OCI-LY7 (cell line): Measurements from ENCODE around the gene C4orf51. TPM values are rescaled to one million over a fixed set of nuclear protein-coding genes. Genes with fewer than 3 reads are reported as not detected.

Experiments used
- BruUV-seq: library from RNA; stranded (reverse); fragments of 400-500 nt; replicated peaks from 2 replicates; lab custom pipeline; 2021; lab: Mats Ljungman, UMichigan
- CTCF ChIA-PET: fragments of 300-600 bp; sonication (Branson Sonifier 250); formaldehyde crosslinking; loops from one replicate; lab custom pipeline; 2022; ENCODE audit warnings: antibody characterized with exemption; ENCODE audit not compliant: unreplicated experiment; lab: Charles Lee
- POLR2A ChIA-PET: fragments of 300-600 bp; sonication (Branson Sonifier 250); formaldehyde crosslinking; loops from one replicate; lab custom pipeline; 2022; ENCODE audit warnings: antibody characterized with exemption; lab: Charles Lee
- DNase-seq: peaks from one replicate; pipeline ENCODE4 v3.0.0-alpha.2; 2015; ENCODE audit warnings: low spot score
- H2AFZ ChIP-seq: fragments of 200-600 bp; sonication (generic), shearing (Covaris generic); 2 replicates; pipeline ENCODE4 v1.6.1; 2014; ENCODE audit warnings: mild to moderate bottlenecking, antibody characterized with exemption, low read length, moderate library complexity
- H3K27ac ChIP-seq: fragments of 200-600 bp; sonication (generic); 2 replicates; pipeline ENCODE4 v1.5.1; 2014; ENCODE audit warnings: mixed run types, low read depth, mild to moderate bottlenecking, moderate library complexity, low read length, inconsistent platforms; ENCODE audit not compliant: poor library complexity, severe bottlenecking
- H3K36me3 ChIP-seq: fragments of 200-600 bp; sonication (generic); 2 replicates; pipeline ENCODE4 v1.6.1; 2014; ENCODE audit warnings: mild to moderate bottlenecking, antibody characterized with exemption, low read length, moderate library complexity, mixed read lengths; ENCODE audit not compliant: insufficient read depth
- H3K4me1 ChIP-seq: fragments of 200-600 bp; sonication (generic); 2 replicates; pipeline ENCODE4 v1.5.1; 2014; ENCODE audit warnings: mild to moderate bottlenecking, low read length; ENCODE audit not compliant: insufficient read depth, poor library complexity, severe bottlenecking
- H3K4me2 ChIP-seq: fragments of 200-600 bp; sonication (generic); 2 replicates; pipeline ENCODE4 v1.6.1; 2014; ENCODE audit warnings: mild to moderate bottlenecking, low read length
- H3K4me3 ChIP-seq: fragments of 200-600 bp; sonication (generic); 2 replicates; pipeline ENCODE4 v1.5.1; 2014; ENCODE audit warnings: mild to moderate bottlenecking, low read depth, low read length; ENCODE audit not compliant: poor library complexity, severe bottlenecking
- H3K79me2 ChIP-seq: fragments of 200-600 bp; sonication (generic); 2 replicates; pipeline ENCODE4 v1.6.1; 2016; ENCODE audit warnings: low read depth, mild to moderate bottlenecking, low read length, moderate library complexity, mixed read lengths; ENCODE audit not compliant: insufficient read depth
- H3K9me2 ChIP-seq: fragments of 200-600 bp; sonication (generic); 2 replicates; pipeline ENCODE4 v1.6.1; 2016; ENCODE audit warnings: mild to moderate bottlenecking, low read length, mixed read lengths; ENCODE audit not compliant: insufficient read depth
- H3K9me3 ChIP-seq: fragments of 200-600 bp; sonication (generic); 2 replicates; pipeline ENCODE4 v1.6.1; 2014; ENCODE audit warnings: mild to moderate bottlenecking, mixed run types, low read length, mixed read lengths
- H4K20me1 ChIP-seq: fragments of 200-600 bp; sonication (generic); 2 replicates; pipeline ENCODE4 v1.6.1; 2014; ENCODE audit warnings: mild to moderate bottlenecking, antibody characterized with exemption, low read length, moderate library complexity, mixed read lengths; ENCODE audit not compliant: insufficient read depth
- CTCF ChIP-seq: fragments of 200-600 bp; sonication (generic); conservative IDR thresholded peaks from 2 replicates; pipeline ENCODE4 v1.5.1; 2014; ENCODE audit warnings: mild to moderate bottlenecking, antibody characterized with exemption, low read length, moderate library complexity, mixed read lengths
- EZH2phosphoT487 ChIP-seq: fragments of 200-600 bp; sonication (generic); IDR thresholded peaks from 2 replicates; pipeline ENCODE4 v1.6.1; 2018; ENCODE audit warnings: low read depth, borderline replicate concordance, mild to moderate bottlenecking, mixed run types, antibody characterized with exemption, low read length, moderate library complexity, mixed read lengths
- intact Hi-C: fragments of 100-400 bp; cut with micrococcal nuclease; formaldehyde crosslinking; loops from one replicate; pipeline ENCODE4 v1.10.0; 2022; ENCODE audit not compliant: unreplicated experiment
- total RNA-seq, 2 experiments: library from RNA; depleted of rRNA in 1 of 2; stranded (reverse); fragments of >200 nt in 1 of 2; shearing (Covaris generic) in 1 of 2; gene quantifications; 2 replicates each; pipeline ENCODE4 v1.2.3, GENCODE V29; 2014 to 2022

The C4orf51 gene
- total RNA-seq, 2 experiments from 2014 or later = not detected

GRCh38 chr4:145740806-145741205, 60.9 kb downstream of the C4orf51 start:
- no peak for TF ChIP-seq EZH2phosphoT487
- intact Hi-C loops = no loop called here
- no peaks in the 10 kb centered on the region for H3K9me3 ChIP-seq
- ChIA-PET POLR2A (no interaction called here), CTCF (no interaction called here)
- no peak overlapping the region for H2AFZ ChIP-seq
- no peaks in the 10 kb centered on the region for H3K36me3 ChIP-seq
- no peaks in the 10 kb centered on the region for H3K4me1 ChIP-seq
- no peaks in the 10 kb centered on the region for H3K79me2 ChIP-seq
- no peaks in the 10 kb centered on the region for H3K9me2 ChIP-seq
- no peak for DNase-seq
- H3K27ac ChIP-seq = no peak overlapping the region
- H3K4me3 ChIP-seq = no peak overlapping the region
- H3K4me2 ChIP-seq = no peak overlapping the region
- H4K20me1 ChIP-seq = no peaks in the 10 kb centered on the region
- BruUV-seq = no TSS peak

GRCh38 chr4:145743641-145744040, 63.7 kb downstream of the C4orf51 start:
- Histone ChIP-seq H3K4me2 (no peak overlapping the region), H3K4me1 (no peaks in the 10 kb centered on the region), H3K4me3 (no peak overlapping the region), H3K9me3 (no peaks in the 10 kb centered on the region), H3K36me3 (no peaks in the 10 kb centered on the region), H4K20me1 (no peaks in the 10 kb centered on the region), H3K79me2 (no peaks in the 10 kb centered on the region), H3K9me2 (no peaks in the 10 kb centered on the region), H3K27ac (no peak overlapping the region), H2AFZ (no peak overlapping the region)
- BruUV-seq = no TSS peak
- TF ChIP-seq EZH2phosphoT487 (no peak), CTCF (no peak)
- ChIA-PET POLR2A (interaction anchor here (0.5 to 2.2 kb wide), 4 partner anchors 10 to 1388 kb away, joined by 3 to 5 read pairs (median 4); no protein-coding TSS in a partner anchor), CTCF (no interaction called here)
- no peak for DNase-seq
- intact Hi-C loops = no loop called here

- no peak for DNase-seq
- intact Hi-C loops = no loop called here
Measured at GRCh38 chr4:145755802-145756201, 75.9 kb downstream of the C4orf51 start.

More at GRCh38 chr4:145755802-145756201, 75.9 kb downstream of the C4orf51 start:
- Histone ChIP-seq H3K9me3 (no peaks in the 10 kb centered on the region), H3K4me1 (no peaks in the 10 kb centered on the region), H3K27ac (no peak overlapping the region), H4K20me1 (no peaks in the 10 kb centered on the region), H3K79me2 (no peaks in the 10 kb centered on the region), H3K4me2 (no peak overlapping the region), H3K36me3 (peaks cover 26% of the 10 kb centered on the region), H3K9me2 (no peaks in the 10 kb centered on the region), H3K4me3 (no peak overlapping the region), H2AFZ (no peak overlapping the region)
- CTCF ChIA-PET = interaction anchor here (0.6 kb wide), 1 partner anchor 20 kb away, joined by 3 read pairs; no protein-coding TSS in a partner anchor
- BruUV-seq = no TSS peak
- POLR2A ChIA-PET = no interaction called here
- TF ChIP-seq CTCF (no peak), EZH2phosphoT487 (no peak)
